Progenitor cell of endocrine pancreas (in vitro differentiated cells): Measurements from ENCODE around the gene C3orf38. TPM values are rescaled to one million over a fixed set of nuclear protein-coding genes. Genes with fewer than 3 reads are reported as not detected.
"Not testable (repeated sequence)": the region's sequence is repeated elsewhere in the genome, so short reads cannot be mapped to it uniquely, and the experiment has no call there.

Experiments used
- DNase-seq: peaks from one replicate; pipeline ENCODE4 v3.0.0; 2021; ENCODE audit warnings: low spot score; ENCODE audit not compliant: unreplicated experiment
- H3K27ac Mint-ChIP-seq: 2 replicates; pipeline ENCODE4 v1.8.0; 2021; ENCODE audit warnings: mild to moderate bottlenecking, moderate library complexity, mixed read lengths
- H3K27me3 Mint-ChIP-seq: 2 replicates; pipeline ENCODE4 v1.8.0; 2021; ENCODE audit warnings: mixed read lengths
- H3K36me3 Mint-ChIP-seq: 2 replicates; pipeline ENCODE4 v1.8.0; 2022; ENCODE audit warnings: mixed read lengths; ENCODE audit not compliant: insufficient read depth
- H3K4me1 Mint-ChIP-seq: 2 replicates; pipeline ENCODE4 v1.8.0; 2021; ENCODE audit warnings: low read depth, mixed read lengths
- H3K4me3 Mint-ChIP-seq: 2 replicates; pipeline ENCODE4 v1.8.0; 2021; ENCODE audit warnings: low read depth, mild to moderate bottlenecking, moderate library complexity, mixed read lengths
- H3K9me3 Mint-ChIP-seq: 2 replicates; pipeline ENCODE4 v1.8.0; 2021; ENCODE audit warnings: low read depth, mixed read lengths
- total RNA-seq: library from RNA; stranded (reverse); gene quantifications from 2 replicates; pipeline ENCODE4 v1.2.1, GENCODE V29; 2021
- TF ChIP-seq, protein P1 (sequence below): fragments of 200-600 bp; sonication (generic); IDR thresholded peaks from one replicate; pipeline ENCODE4 v1.5.0; 2021; ENCODE audit warnings: antibody characterized with exemption, mild to moderate bottlenecking; ENCODE audit not compliant: unreplicated experiment

Gene C3orf38
- total RNA-seq, 1 donor from 2014 or later, result 35.4 TPM

GRCh38 chr3:88167704-88168103, 17.9 kb downstream of the C3orf38 start:
- DNase-seq, result no peak
- no peaks in the 10 kb centered on the region for H3K27me3 Mint-ChIP-seq
- TF ChIP-seq, protein P1, sequence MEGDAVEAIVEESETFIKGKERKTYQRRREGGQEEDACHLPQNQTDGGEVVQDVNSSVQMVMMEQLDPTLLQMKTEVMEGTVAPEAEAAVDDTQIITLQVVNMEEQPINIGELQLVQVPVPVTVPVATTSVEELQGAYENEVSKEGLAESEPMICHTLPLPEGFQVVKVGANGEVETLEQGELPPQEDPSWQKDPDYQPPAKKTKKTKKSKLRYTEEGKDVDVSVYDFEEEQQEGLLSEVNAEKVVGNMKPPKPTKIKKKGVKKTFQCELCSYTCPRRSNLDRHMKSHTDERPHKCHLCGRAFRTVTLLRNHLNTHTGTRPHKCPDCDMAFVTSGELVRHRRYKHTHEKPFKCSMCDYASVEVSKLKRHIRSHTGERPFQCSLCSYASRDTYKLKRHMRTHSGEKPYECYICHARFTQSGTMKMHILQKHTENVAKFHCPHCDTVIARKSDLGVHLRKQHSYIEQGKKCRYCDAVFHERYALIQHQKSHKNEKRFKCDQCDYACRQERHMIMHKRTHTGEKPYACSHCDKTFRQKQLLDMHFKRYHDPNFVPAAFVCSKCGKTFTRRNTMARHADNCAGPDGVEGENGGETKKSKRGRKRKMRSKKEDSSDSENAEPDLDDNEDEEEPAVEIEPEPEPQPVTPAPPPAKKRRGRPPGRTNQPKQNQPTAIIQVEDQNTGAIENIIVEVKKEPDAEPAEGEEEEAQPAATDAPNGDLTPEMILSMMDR, result no peak
- H3K4me1 Mint-ChIP-seq, result no peaks in the 10 kb centered on the region
- H3K27ac Mint-ChIP-seq, result no peak overlapping the region
- no peaks in the 10 kb centered on the region for H3K9me3 Mint-ChIP-seq
- peaks cover 8% of the 10 kb centered on the region for H3K36me3 Mint-ChIP-seq
- no peak overlapping the region for H3K4me3 Mint-ChIP-seq

DNA sequence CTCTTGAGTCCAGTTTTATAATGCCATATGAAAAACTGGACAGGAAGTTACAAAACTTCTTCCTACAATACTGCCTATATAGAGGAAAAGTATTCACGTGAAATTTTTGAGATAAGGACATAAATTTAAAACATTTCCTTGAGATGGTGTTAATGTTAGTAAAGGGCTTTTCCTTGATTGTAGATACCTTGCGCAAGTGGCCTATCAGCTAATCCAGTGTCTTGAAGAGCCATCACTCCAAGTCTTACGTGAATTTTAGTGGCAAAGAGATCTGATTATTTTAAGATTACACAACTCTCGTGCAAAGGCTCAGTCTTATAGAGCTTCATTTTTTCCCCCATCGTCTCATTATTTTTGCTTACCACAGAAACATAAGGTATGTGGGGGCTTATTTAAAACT, 18.4 kb downstream of the C3orf38 start:
- Mint-ChIP-seq H3K4me3 (no peak overlapping the region), H3K4me1 (no peaks in the 10 kb centered on the region), H3K27me3 (no peaks in the 10 kb centered on the region), H3K36me3 (peaks cover 6% of the 10 kb centered on the region), H3K27ac (no peak overlapping the region), H3K9me3 (no peaks in the 10 kb centered on the region)
- TF ChIP-seq, protein P1, result no peak
- DNase-seq, result no peak

- H3K9me3 Mint-ChIP-seq, result peaks cover 9% of the 10 kb centered on the region
- H3K4me1 Mint-ChIP-seq, result no peaks in the 10 kb centered on the region
- H3K4me3 Mint-ChIP-seq, result no peak overlapping the region
- H3K36me3 Mint-ChIP-seq, result no peaks in the 10 kb centered on the region
- DNase-seq, result no peak
- H3K27me3 Mint-ChIP-seq, result no peaks in the 10 kb centered on the region
- TF ChIP-seq, protein P1, result peak; percentile 49
- H3K27ac Mint-ChIP-seq, result no peak overlapping the region
These were observed 30.7 kb downstream of the C3orf38 start for GRCh38 chr3:88180398-88180999.

GRCh38 chr3:88182165-88182918, 32.6 kb downstream of the C3orf38 start:
- not testable (repeated sequence) for H3K4me1 Mint-ChIP-seq, H3K27me3 Mint-ChIP-seq, DNase-seq, H3K4me3 Mint-ChIP-seq, H3K27ac Mint-ChIP-seq, H3K9me3 Mint-ChIP-seq, H3K36me3 Mint-ChIP-seq

GRCh38 chr3:88188436-88188835, 38.7 kb downstream of the C3orf38 start:
- Mint-ChIP-seq H3K27ac (no peak overlapping the region), H3K4me1 (no peaks in the 10 kb centered on the region), H3K9me3 (peaks cover 1% of the 10 kb centered on the region), H3K36me3 (no peaks in the 10 kb centered on the region), H3K27me3 (no peaks in the 10 kb centered on the region), H3K4me3 (no peak overlapping the region)
- DNase-seq, result no peak
- TF ChIP-seq, protein P1, result no peak
